Panc1 (cell line): ENCODE results near the gene PTPRE. TPM values are rescaled to one million over a fixed set of nuclear protein-coding genes. Genes with fewer than 3 reads are reported as not detected.

Source experiments
- ATAC-seq: fragments of 200-7000 bp; cut with Tn5 transposase; 2 replicates; pipeline ENCODE4 v1.9.1; 2020; ENCODE audit warnings: mild to moderate bottlenecking, moderate library complexity
- BruUV-seq: library from RNA; stranded (reverse); fragments of 400-500 nt; replicated peaks from 2 replicates; lab custom pipeline; 2021; lab: Mats Ljungman, UMichigan
- CTCF ChIA-PET: fragments of 300-600 bp; sonication (Branson Sonifier 250); formaldehyde crosslinking; loops from one replicate; lab custom pipeline; 2022; ENCODE audit warnings: antibody characterized with exemption; lab: Charles Lee
- POLR2A ChIA-PET: fragments of 300-600 bp; sonication (Branson Sonifier 250); formaldehyde crosslinking; loops from one replicate; lab custom pipeline; 2022; ENCODE audit warnings: antibody characterized with exemption; lab: Charles Lee
- DNase-seq: peaks from one replicate; pipeline ENCODE4 v3.0.0-alpha.2; 2010; ENCODE audit warnings: low read depth, low spot score
- H3K27ac ChIP-seq: 2 replicates; pipeline ENCODE4 v1.5.1; 2011; ENCODE audit warnings: mild to moderate bottlenecking, low read length, inconsistent platforms
- H3K27me3 ChIP-seq: fragments of 200-500 bp; sonication (Bioruptor generic); 2 replicates; pipeline ENCODE4 v1.6.0; 2014; ENCODE audit warnings: low read length, inconsistent platforms; ENCODE audit not compliant: control insufficient read depth, insufficient read depth
- H3K36me3 ChIP-seq: fragments of 200-500 bp; sonication (Bioruptor generic); 2 replicates; pipeline ENCODE4 v1.5.1; 2014; ENCODE audit warnings: inconsistent platforms, mild to moderate bottlenecking, low read length, moderate library complexity; ENCODE audit not compliant: control insufficient read depth, insufficient read depth
- H3K4me1 ChIP-seq: 2 replicates; pipeline ENCODE4 v1.5.1; 2011; ENCODE audit warnings: inconsistent platforms, mild to moderate bottlenecking, low read length, moderate library complexity; ENCODE audit not compliant: control insufficient read depth, insufficient read depth
- H3K4me3 ChIP-seq, 2 experiments: 2 replicates each; pipeline ENCODE4 v1.5.1; 2011 to 2012; ENCODE audit warnings: low read depth in 2 of 2, low read length in 2 of 2, mild to moderate bottlenecking in 2 of 2, inconsistent platforms in 1 of 2, moderate library complexity in 1 of 2
- H3K9me3 ChIP-seq: fragments of 200-500 bp; sonication (Bioruptor generic); 2 replicates; pipeline ENCODE4 v1.5.1; 2014; ENCODE audit warnings: low read depth, mild to moderate bottlenecking, inconsistent platforms, low read length, moderate library complexity; ENCODE audit not compliant: control insufficient read depth, insufficient read depth
- POLR2AphosphoS5 ChIP-seq: IDR thresholded peaks from 2 replicates; pipeline ENCODE4 v1.6.1; 2012; ENCODE audit warnings: mild to moderate bottlenecking, low read depth, low read length, moderate library complexity
- REST ChIP-seq, 2 experiments: IDR thresholded peaks; 2 replicates each; pipeline ENCODE4 v1.6.1; 2011 to 2012; ENCODE audit warnings: low read depth in 2 of 2, control low read depth in 1 of 2, low read length in 1 of 2, mild to moderate bottlenecking in 1 of 2, moderate library complexity in 1 of 2; ENCODE audit not compliant: insufficient read depth in 1 of 2
- SIN3A ChIP-seq: IDR thresholded peaks from 2 replicates; pipeline ENCODE4 v1.6.1; 2012; ENCODE audit warnings: low read depth, mild to moderate bottlenecking, low read length, moderate library complexity, borderline replicate concordance; ENCODE audit not compliant: insufficient read depth
- TCF7L2 ChIP-seq: IDR thresholded peaks from 2 replicates; pipeline ENCODE4 v1.6.1; 2011; ENCODE audit warnings: mild to moderate bottlenecking, low read depth, low read length, inconsistent platforms
- in situ Hi-C: cut with HindIII; loops from 2 replicates; pipeline ENCODE4 v1.10.0; 2016; ENCODE audit warnings: low sequenced_read_pairs, low pct_unique_long_range_greater_than_20kb
- intact Hi-C: fragments of 100-400 bp; cut with micrococcal nuclease; formaldehyde crosslinking; loops from one replicate; pipeline ENCODE4 v1.10.0; 2022; ENCODE audit not compliant: unreplicated experiment
- total RNA-seq: library from RNA; stranded (reverse); gene quantifications from one replicate; pipeline ENCODE4 v1.2.1, GENCODE V29; 2021; ENCODE audit not compliant: unreplicated experiment
- TF ChIP-seq, protein P1 (sequence below): fragments of 450-650 bp; IDR thresholded peaks from 2 replicates; pipeline ENCODE4 v1.5.1; 2017; ENCODE audit warnings: mild to moderate bottlenecking

The PTPRE gene
- total RNA-seq, 1 experiment from 2014 or later = 0.44 TPM

DNA sequence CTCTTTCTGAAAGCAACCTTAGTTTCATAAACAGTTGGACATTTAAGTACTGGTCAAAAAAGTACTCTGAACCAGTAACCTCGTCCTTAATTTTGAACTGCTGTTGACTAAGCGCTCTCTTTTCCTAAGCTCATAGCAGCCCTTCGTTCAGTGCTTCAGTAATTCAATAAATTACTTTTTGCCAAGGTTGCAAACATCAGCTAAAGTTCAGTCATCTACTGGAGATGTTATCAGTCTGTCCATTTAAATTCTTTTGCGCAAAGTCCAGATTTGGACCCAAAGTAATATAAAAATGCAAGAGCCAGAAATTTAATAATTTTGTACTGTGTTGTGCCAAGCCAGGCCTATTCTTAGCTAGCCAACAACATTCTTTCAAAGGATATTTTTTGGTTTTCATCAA is 8.4 kb downstream of the PTPRE start:
- 0 out of 2 replicates have a peak, but pooled peaks cover 3% of the 10 kb centered on the region for H3K27me3 ChIP-seq
- H3K36me3 ChIP-seq = no peaks in the 10 kb centered on the region
- ChIA-PET CTCF (no interaction called here), POLR2A (no interaction called here)
- no peak for DNase-seq
- no peak for TF ChIP-seq SIN3A
- TF ChIP-seq POLR2AphosphoS5 = no peak
- TF ChIP-seq REST (IDR thresholded peaks at IDR 0.05; ENCODE audit: insufficient read depth in 1 of 2, low read depth in 2 of 2, low read length in 1 of 2) = no peak
- TF ChIP-seq, protein P1, sequence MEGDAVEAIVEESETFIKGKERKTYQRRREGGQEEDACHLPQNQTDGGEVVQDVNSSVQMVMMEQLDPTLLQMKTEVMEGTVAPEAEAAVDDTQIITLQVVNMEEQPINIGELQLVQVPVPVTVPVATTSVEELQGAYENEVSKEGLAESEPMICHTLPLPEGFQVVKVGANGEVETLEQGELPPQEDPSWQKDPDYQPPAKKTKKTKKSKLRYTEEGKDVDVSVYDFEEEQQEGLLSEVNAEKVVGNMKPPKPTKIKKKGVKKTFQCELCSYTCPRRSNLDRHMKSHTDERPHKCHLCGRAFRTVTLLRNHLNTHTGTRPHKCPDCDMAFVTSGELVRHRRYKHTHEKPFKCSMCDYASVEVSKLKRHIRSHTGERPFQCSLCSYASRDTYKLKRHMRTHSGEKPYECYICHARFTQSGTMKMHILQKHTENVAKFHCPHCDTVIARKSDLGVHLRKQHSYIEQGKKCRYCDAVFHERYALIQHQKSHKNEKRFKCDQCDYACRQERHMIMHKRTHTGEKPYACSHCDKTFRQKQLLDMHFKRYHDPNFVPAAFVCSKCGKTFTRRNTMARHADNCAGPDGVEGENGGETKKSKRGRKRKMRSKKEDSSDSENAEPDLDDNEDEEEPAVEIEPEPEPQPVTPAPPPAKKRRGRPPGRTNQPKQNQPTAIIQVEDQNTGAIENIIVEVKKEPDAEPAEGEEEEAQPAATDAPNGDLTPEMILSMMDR = no peak
- no peak for TF ChIP-seq TCF7L2
- H3K4me1 ChIP-seq = no peaks in the 10 kb centered on the region
- ATAC-seq = no peak
- intact Hi-C loops = no loop called here
- no TSS peak for BruUV-seq
- H3K9me3 ChIP-seq = no peaks in the 10 kb centered on the region
- in situ Hi-C loops = no loop called here
- H3K27ac ChIP-seq = no peak overlapping the region
- no peak overlapping the region for H3K4me3 ChIP-seq

- BruUV-seq = no TSS peak
- Histone ChIP-seq H3K36me3 (no peaks in the 10 kb centered on the region), H3K9me3 (no peaks in the 10 kb centered on the region), H3K4me1 (no peaks in the 10 kb centered on the region), H3K27ac (no peak overlapping the region), H3K4me3 (no peak overlapping the region), H3K27me3 (0 out of 2 replicates have a peak, but pooled peaks cover 3% of the 10 kb centered on the region)
- in situ Hi-C loops = no loop called here
- TF ChIP-seq SIN3A (no peak), REST (IDR thresholded peaks at IDR 0.05; ENCODE audit: insufficient read depth in 1 of 2, low read depth in 2 of 2, low read length in 1 of 2) (no peak), TCF7L2 (no peak), POLR2AphosphoS5 (no peak)
- TF ChIP-seq, protein P1 = no peak
- POLR2A ChIA-PET = no interaction called here
- DNase-seq (no peak), ATAC-seq (no peak)
- CTCF ChIA-PET = no interaction called here
- intact Hi-C loops = no loop called here
Measured at GRCh38 chr10:127916826-127917225, 9.9 kb downstream of the PTPRE start.
